Neural cell (in vitro differentiated cells): ENCODE measurements around the gene CANT1. TPM values are rescaled to one million over a fixed set of nuclear protein-coding genes. Genes with fewer than 3 reads are reported as not detected.

Experiments
- H2AFZ ChIP-seq: fragments of 200-600, 300-800 bp; sonication (generic), shearing (Covaris generic); 2 replicates; pipeline ENCODE4 v1.6.0; 2014; ENCODE audit warnings: low read depth, mild to moderate bottlenecking, antibody characterized with exemption, low read length, moderate library complexity
- H3F3A ChIP-seq: fragments of 200-600 bp; shearing (Covaris generic); 2 replicates; pipeline ENCODE4 v1.6.1; 2016; ENCODE audit warnings: mild to moderate bottlenecking, moderate library complexity, mixed read lengths, antibody characterized with exemption, low read length; ENCODE audit not compliant: insufficient read depth, poor library complexity, severe bottlenecking
- H3K27ac ChIP-seq: fragments of 200-600, 300-800 bp; sonication (generic), shearing (Covaris generic); 2 replicates; pipeline ENCODE4 v1.5.1; 2014; ENCODE audit warnings: mild to moderate bottlenecking, low read length, moderate library complexity
- H3K27me3 ChIP-seq: fragments of 300-800, 200-600 bp; sonication (generic), shearing (Covaris generic); 2 replicates; pipeline ENCODE4 v1.6.0; 2014; ENCODE audit warnings: mild to moderate bottlenecking, low read depth, low read length, moderate library complexity; ENCODE audit not compliant: insufficient read depth
- H3K36me3 ChIP-seq: fragments of 300-800, 200-600 bp; sonication (generic), shearing (Covaris generic); 2 replicates; pipeline ENCODE4 v1.5.1; 2014; ENCODE audit warnings: mild to moderate bottlenecking, antibody characterized with exemption, low read length, moderate library complexity; ENCODE audit not compliant: insufficient read depth
- H3K4me2 ChIP-seq: fragments of 300-800, 200-600 bp; sonication (generic), shearing (Covaris generic); 2 replicates; pipeline ENCODE4 v1.6.0; 2014; ENCODE audit warnings: mild to moderate bottlenecking, low read length
- H3K4me3 ChIP-seq: fragments of 300-800, 200-600 bp; sonication (generic), shearing (Covaris generic); 2 replicates; pipeline ENCODE4 v1.5.1; 2014; ENCODE audit warnings: mild to moderate bottlenecking, low read length, moderate library complexity
- H3K79me2 ChIP-seq: fragments of 200-600 bp; shearing (Covaris generic); replicated peaks from 2 replicates; pipeline ENCODE4 v1.6.0; 2014; ENCODE audit warnings: mild to moderate bottlenecking, low read length, moderate library complexity; ENCODE audit not compliant: insufficient read depth
- H3K9ac ChIP-seq: fragments of 300-800, 200-600 bp; sonication (generic), shearing (Covaris generic); 2 replicates; pipeline ENCODE4 v1.6.1; 2016; ENCODE audit warnings: mild to moderate bottlenecking, low read length, mixed read lengths
- H3K9me2 ChIP-seq: fragments of 200-600 bp; shearing (Covaris generic); 2 replicates; pipeline ENCODE4 v1.6.1; 2016; ENCODE audit warnings: mild to moderate bottlenecking, low read length, mixed read lengths; ENCODE audit not compliant: insufficient read depth
- H3K9me3 ChIP-seq: fragments of 200-600, 300-800 bp; sonication (generic), shearing (Covaris generic); 2 replicates; pipeline ENCODE4 v1.6.1; 2016; ENCODE audit warnings: mild to moderate bottlenecking, mixed run types, low read length, moderate library complexity, mixed read lengths
- H4K20me1 ChIP-seq: fragments of 200-600 bp; shearing (Covaris generic); 2 replicates; pipeline ENCODE4 v1.6.1; 2016; ENCODE audit warnings: mild to moderate bottlenecking, mixed run types; ENCODE audit not compliant: insufficient read depth
- CTCF ChIP-seq: fragments of 450-650 bp; IDR thresholded peaks from 2 replicates; pipeline ENCODE4 v1.5.1; 2014; ENCODE audit warnings: antibody characterized with exemption, mild to moderate bottlenecking, moderate library complexity; ENCODE audit not compliant: poor library complexity, severe bottlenecking
- EP300 ChIP-seq: fragments of 450-650 bp; conservative IDR thresholded peaks from 2 replicates; pipeline ENCODE4 v1.6.1; 2014; ENCODE audit warnings: antibody characterized with exemption, mild to moderate bottlenecking, moderate library complexity; ENCODE audit not compliant: poor library complexity, severe bottlenecking
- EZH2 ChIP-seq: fragments of 200-600, 300-800 bp; shearing (Covaris generic), sonication (generic); IDR thresholded peaks from 2 replicates; pipeline ENCODE4 v1.6.1; 2014; ENCODE audit warnings: antibody characterized with exemption, low read length, borderline replicate concordance, mild to moderate bottlenecking; ENCODE audit not compliant: insufficient read depth, poor library complexity, severe bottlenecking
- MXI1 ChIP-seq: fragments of 450-650 bp; conservative IDR thresholded peaks from 2 replicates; pipeline ENCODE4 v1.6.1; 2014; ENCODE audit warnings: antibody characterized with exemption, mild to moderate bottlenecking; ENCODE audit not compliant: poor library complexity, severe bottlenecking
- POLR2AphosphoS5 ChIP-seq: IDR thresholded peaks from 2 replicates; pipeline ENCODE4 v1.6.1; 2012
- RAD21 ChIP-seq: fragments of 450-650 bp; conservative IDR thresholded peaks from 2 replicates; pipeline ENCODE4 v1.6.1; 2014; ENCODE audit warnings: antibody characterized with exemption, mild to moderate bottlenecking, moderate library complexity
- SMC3 ChIP-seq: fragments of 450-650 bp; conservative IDR thresholded peaks from 2 replicates; pipeline ENCODE4 v1.6.1; 2014; ENCODE audit warnings: antibody characterized with exemption, mild to moderate bottlenecking, moderate library complexity; ENCODE audit not compliant: poor library complexity
- TAF1 ChIP-seq: IDR thresholded peaks from 2 replicates; pipeline ENCODE4 v1.6.1; 2012; ENCODE audit warnings: low read depth
- polyA plus RNA-seq: library from polyadenylated mRNA; depleted of rRNA; stranded (reverse); fragments of >200 nt; gene quantifications from 2 replicates; pipeline ENCODE4 v1.2.3, GENCODE V29; 2014
- TF ChIP-seq, protein P1 (sequence below): IDR thresholded peaks from 2 replicates; pipeline ENCODE4 v1.6.1; 2012; ENCODE audit warnings: borderline replicate concordance

CANT1 gene
- polyA plus RNA-seq, 1 donor from 2014 or later: 17.7 TPM

- Histone ChIP-seq H2AFZ (no peak overlapping the region), H3K79me2 (no peaks in the 10 kb centered on the region), H3K9ac (no peak overlapping the region), H3K27ac (no peak overlapping the region), H3K4me2 (no peak overlapping the region), H4K20me1 (no peaks in the 10 kb centered on the region), H3K9me2 (no peaks in the 10 kb centered on the region), H3K9me3 (no peaks in the 10 kb centered on the region), H3K36me3 (no peaks in the 10 kb centered on the region), H3F3A (no peaks in the 10 kb centered on the region), H3K4me3 (no peak overlapping the region), H3K27me3 (no peaks in the 10 kb centered on the region)
- no peak for TF ChIP-seq TAF1
- TF ChIP-seq RAD21: no peak
- no peak for TF ChIP-seq POLR2AphosphoS5
- TF ChIP-seq EP300: no peak
- no peak for TF ChIP-seq EZH2
- no peak for TF ChIP-seq CTCF
- no peak for TF ChIP-seq MXI1
- TF ChIP-seq SMC3: no peak
- TF ChIP-seq, protein P1, sequence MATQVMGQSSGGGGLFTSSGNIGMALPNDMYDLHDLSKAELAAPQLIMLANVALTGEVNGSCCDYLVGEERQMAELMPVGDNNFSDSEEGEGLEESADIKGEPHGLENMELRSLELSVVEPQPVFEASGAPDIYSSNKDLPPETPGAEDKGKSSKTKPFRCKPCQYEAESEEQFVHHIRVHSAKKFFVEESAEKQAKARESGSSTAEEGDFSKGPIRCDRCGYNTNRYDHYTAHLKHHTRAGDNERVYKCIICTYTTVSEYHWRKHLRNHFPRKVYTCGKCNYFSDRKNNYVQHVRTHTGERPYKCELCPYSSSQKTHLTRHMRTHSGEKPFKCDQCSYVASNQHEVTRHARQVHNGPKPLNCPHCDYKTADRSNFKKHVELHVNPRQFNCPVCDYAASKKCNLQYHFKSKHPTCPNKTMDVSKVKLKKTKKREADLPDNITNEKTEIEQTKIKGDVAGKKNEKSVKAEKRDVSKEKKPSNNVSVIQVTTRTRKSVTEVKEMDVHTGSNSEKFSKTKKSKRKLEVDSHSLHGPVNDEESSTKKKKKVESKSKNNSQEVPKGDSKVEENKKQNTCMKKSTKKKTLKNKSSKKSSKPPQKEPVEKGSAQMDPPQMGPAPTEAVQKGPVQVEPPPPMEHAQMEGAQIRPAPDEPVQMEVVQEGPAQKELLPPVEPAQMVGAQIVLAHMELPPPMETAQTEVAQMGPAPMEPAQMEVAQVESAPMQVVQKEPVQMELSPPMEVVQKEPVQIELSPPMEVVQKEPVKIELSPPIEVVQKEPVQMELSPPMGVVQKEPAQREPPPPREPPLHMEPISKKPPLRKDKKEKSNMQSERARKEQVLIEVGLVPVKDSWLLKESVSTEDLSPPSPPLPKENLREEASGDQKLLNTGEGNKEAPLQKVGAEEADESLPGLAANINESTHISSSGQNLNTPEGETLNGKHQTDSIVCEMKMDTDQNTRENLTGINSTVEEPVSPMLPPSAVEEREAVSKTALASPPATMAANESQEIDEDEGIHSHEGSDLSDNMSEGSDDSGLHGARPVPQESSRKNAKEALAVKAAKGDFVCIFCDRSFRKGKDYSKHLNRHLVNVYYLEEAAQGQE: no peak
Observed at GRCh38 chr17:78997231-78997741, 12.3 kb downstream of the CANT1 start.

DNA sequence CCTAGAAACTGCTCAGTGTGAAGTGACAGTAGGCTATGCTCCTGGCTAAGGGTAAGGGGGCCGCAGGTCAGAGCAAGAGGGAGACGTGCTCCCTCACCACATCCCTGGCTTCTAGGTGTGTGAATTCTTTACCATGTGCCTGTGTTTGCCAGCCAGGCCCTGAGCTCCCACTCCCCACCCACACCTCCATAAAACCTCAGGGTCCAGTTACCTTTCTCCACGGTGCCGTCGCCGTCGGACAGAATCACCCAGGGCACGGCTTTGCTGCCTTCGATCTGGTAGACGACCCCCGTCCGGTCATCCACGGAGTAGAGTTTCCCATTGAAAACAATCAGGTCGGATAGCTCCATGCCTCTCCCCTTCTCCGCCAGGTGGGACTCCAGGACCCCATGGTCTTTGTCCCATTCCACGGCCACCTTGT is 12.8 kb downstream of the CANT1 start:
- H3K27me3 ChIP-seq: no peaks in the 10 kb centered on the region
- no peak overlapping the region for H3K9ac ChIP-seq
- H3F3A ChIP-seq: no peaks in the 10 kb centered on the region
- no peak overlapping the region for H3K4me2 ChIP-seq
- no peaks in the 10 kb centered on the region for H3K9me2 ChIP-seq
- H3K4me3 ChIP-seq: no peak overlapping the region
- no peaks in the 10 kb centered on the region for H4K20me1 ChIP-seq
- H2AFZ ChIP-seq: no peak overlapping the region
- no peaks in the 10 kb centered on the region for H3K9me3 ChIP-seq
- H3K36me3 ChIP-seq: no peaks in the 10 kb centered on the region
- no peak overlapping the region for H3K27ac ChIP-seq
- H3K79me2 ChIP-seq: no peaks in the 10 kb centered on the region
- TF ChIP-seq RAD21: no peak
- TF ChIP-seq EP300: no peak
- no peak for TF ChIP-seq TAF1
- no peak for TF ChIP-seq CTCF
- TF ChIP-seq MXI1: no peak
- no peak for TF ChIP-seq EZH2
- TF ChIP-seq, protein P1: no peak
- no peak for TF ChIP-seq POLR2AphosphoS5
- TF ChIP-seq SMC3: no peak
